DND-41 (cell line): ENCODE data around the gene DEGS1.

Source experiments
- ATAC-seq: fragments of 200-7000 bp; cut with Tn5 transposase; 3 replicates; pipeline ENCODE4 v1.9.1; 2021; ENCODE audit warnings: low read depth; ENCODE audit not compliant: insufficient read depth
- DNase-seq: peaks from one replicate; pipeline ENCODE4 v3.0.0-alpha.2; 2020
- H2AFZ ChIP-seq: 2 replicates; pipeline ENCODE4 v1.6.0; 2012; ENCODE audit warnings: low read depth, low read length
- H3K27ac ChIP-seq: 2 replicates; pipeline ENCODE4 v1.5.1; 2012; ENCODE audit warnings: low read length, inconsistent platforms
- H3K27me3 ChIP-seq: fragments of 200-600 bp; sonication (generic); 2 replicates; pipeline ENCODE4 v1.6.0; 2012; ENCODE audit warnings: low read length, mild to moderate bottlenecking, inconsistent platforms; ENCODE audit not compliant: insufficient read depth, poor library complexity
- H3K36me3 ChIP-seq: 2 replicates; pipeline ENCODE4 v1.5.1; 2012; ENCODE audit warnings: low read length, inconsistent platforms; ENCODE audit not compliant: insufficient read depth
- H3K4me1 ChIP-seq: 2 replicates; pipeline ENCODE4 v1.5.1; 2012; ENCODE audit warnings: mild to moderate bottlenecking, low read length; ENCODE audit not compliant: insufficient read depth
- H3K4me2 ChIP-seq: 2 replicates; pipeline ENCODE4 v1.6.0; 2012; ENCODE audit warnings: mild to moderate bottlenecking, moderate library complexity, low read length, inconsistent platforms; ENCODE audit not compliant: insufficient read depth
- H3K4me3 ChIP-seq, 2 experiments: fragments of 200-600 bp in 1 of 2; shearing (Covaris generic) in 1 of 2; 2 replicates each; pipeline ENCODE4 v1.5.1; 2012 to 2016; ENCODE audit warnings: inconsistent platforms in 2 of 2, low read length in 2 of 2, mild to moderate bottlenecking in 2 of 2, low read depth in 1 of 2, moderate library complexity in 1 of 2
- H3K79me2 ChIP-seq: 2 replicates; pipeline ENCODE4 v1.6.0; 2012; ENCODE audit warnings: low read length, inconsistent platforms; ENCODE audit not compliant: insufficient read depth
- H3K9ac ChIP-seq: 2 replicates; pipeline ENCODE4 v1.6.0; 2012; ENCODE audit warnings: low read depth, mild to moderate bottlenecking, inconsistent platforms, low read length, moderate library complexity
- H3K9me3 ChIP-seq: 2 replicates; pipeline ENCODE4 v1.5.1; 2012; ENCODE audit warnings: low read length, moderate library complexity, mild to moderate bottlenecking, inconsistent platforms; ENCODE audit not compliant: insufficient read depth, severe bottlenecking
- H4K20me1 ChIP-seq: 2 replicates; pipeline ENCODE4 v1.6.0; 2012; ENCODE audit warnings: low read length; ENCODE audit not compliant: insufficient read depth
- CTCF ChIP-seq: IDR thresholded peaks from 2 replicates; pipeline ENCODE4 v1.5.1; 2012; ENCODE audit warnings: borderline replicate concordance, low read length, moderate library complexity, mild to moderate bottlenecking; ENCODE audit not compliant: poor library complexity, severe bottlenecking; ENCODE audit errors: extremely low read depth
- EZH2 ChIP-seq: IDR thresholded peaks from 3 replicates; pipeline ENCODE4 v1.6.1; 2012; ENCODE audit warnings: borderline replicate concordance, low read depth, mild to moderate bottlenecking, moderate library complexity, low read length, inconsistent platforms; ENCODE audit not compliant: severe bottlenecking

Gene DEGS1

GRCh38 chr1:224199679-224200078 is 16.6 kb downstream of the DEGS1 start:
- Histone ChIP-seq H2AFZ (no peak overlapping the region), H3K27ac (no peak overlapping the region), H3K4me1 (peaks cover 17% of the 10 kb centered on the region), H4K20me1 (no peaks in the 10 kb centered on the region), H3K9ac (no peak overlapping the region), H3K9me3 (no peaks in the 10 kb centered on the region), H3K4me3 (no peak overlapping the region), H3K4me2 (no peak overlapping the region), H3K36me3 (no peaks in the 10 kb centered on the region), H3K27me3 (no peaks in the 10 kb centered on the region), H3K79me2 (no peaks in the 10 kb centered on the region)
- no peak for TF ChIP-seq CTCF
- no peak for TF ChIP-seq EZH2
- no peak for ATAC-seq
- no peak for DNase-seq

- Histone ChIP-seq H3K9ac (no peak overlapping the region), H3K9me3 (no peaks in the 10 kb centered on the region), H3K27ac (no peak overlapping the region), H3K27me3 (no peaks in the 10 kb centered on the region), H4K20me1 (no peaks in the 10 kb centered on the region), H2AFZ (no peak overlapping the region), H3K4me2 (no peak overlapping the region), H3K4me3 (no peak overlapping the region), H3K4me1 (peaks cover 29% of the 10 kb centered on the region), H3K36me3 (no peaks in the 10 kb centered on the region), H3K79me2 (no peaks in the 10 kb centered on the region)
- TF ChIP-seq CTCF, result no peak
- TF ChIP-seq EZH2, result no peak
- ATAC-seq (no peak), DNase-seq (no peak)
Observed at GRCh38 chr1:224201383-224201782, 18.3 kb downstream of the DEGS1 start.

- ATAC-seq (no peak), DNase-seq (no peak)
- Histone ChIP-seq H3K27me3 (no peaks in the 10 kb centered on the region), H3K4me2 (no peak overlapping the region), H4K20me1 (no peaks in the 10 kb centered on the region), H3K27ac (no peak overlapping the region), H3K9me3 (no peaks in the 10 kb centered on the region), H3K36me3 (no peaks in the 10 kb centered on the region), H3K79me2 (no peaks in the 10 kb centered on the region), H2AFZ (no peak overlapping the region), H3K4me1 (peaks cover 29% of the 10 kb centered on the region), H3K4me3 (no peak overlapping the region), H3K9ac (no peak overlapping the region)
- TF ChIP-seq CTCF, result no peak
- TF ChIP-seq EZH2, result no peak
Observed at GRCh38 chr1:224201853-224202252, 18.8 kb downstream of the DEGS1 start.
